K562 (cell line): ENCODE data around the gene OR51E2. TPM values are rescaled to one million over a fixed set of nuclear protein-coding genes. Genes with fewer than 3 reads are reported as not detected.

Experiments used
- ATAC-seq: fragments of 200-7000 bp; cut with Tn5 transposase; 3 replicates; pipeline ENCODE4 v1.9.1; 2020; ENCODE audit warnings: moderate library complexity
- BruUV-seq: library from RNA; stranded (reverse); fragments of 400-500 nt; replicated peaks from 2 replicates; lab custom pipeline; 2021; lab: Mats Ljungman, UMichigan
- CTCF ChIA-PET: fragments of 300-600 bp; formaldehyde crosslinking; extraction: SDS; loops from one replicate; lab custom pipeline; 2021; ENCODE audit warnings: low intra/inter-chr PET ratio; lab: Yijun Ruan, JAX
- POLR2A ChIA-PET: fragments of 300-600, 350-650 bp; sonication (Branson Sonifier 250); formaldehyde crosslinking; extraction: SDS; loops from one replicate; lab custom pipeline; 2021; ENCODE audit warnings: antibody characterized with exemption, inconsistent platforms; lab: Yijun Ruan, JAX
- DNase-seq, 4 experiments: peaks; one replicate each; pipeline versions ENCODE4 v3.0.0 to v3.0.0-alpha.2; 2011 to 2018; ENCODE audit warnings: low spot score in 3 of 4, mixed read lengths in 3 of 4; ENCODE audit errors: extremely low read depth in 1 of 4
- FAIRE-seq: peaks from 2 replicates; lab custom pipeline; 2011; peaks lifted over from hg19 to GRCh38; lab: Jason Lieb, UNC
- H2AFZ ChIP-seq: 2 replicates; pipeline ENCODE4 v1.6.0; 2011; ENCODE audit warnings: low read depth, low read length, control low read depth, inconsistent platforms
- H3K27ac ChIP-seq: fragments of 200-600 bp; 3 replicates; pipeline ENCODE4 v1.8.0; 2011; ENCODE audit warnings: low read depth, mild to moderate bottlenecking, control low read depth, inconsistent platforms, low read length, moderate library complexity, mixed read lengths; ENCODE audit errors: extremely low read depth
- H3K27me3 ChIP-seq, 2 experiments: fragments of 300-600 bp in 1 of 2; 2 replicates in 1 of 2; 3 replicates in 1 of 2; pipeline versions ENCODE4 v1.6.0 to v1.8.0; 2011; ENCODE audit warnings: inconsistent platforms in 2 of 2, low read length in 2 of 2, mild to moderate bottlenecking in 1 of 2, mixed read lengths in 1 of 2, moderate library complexity in 1 of 2; ENCODE audit not compliant: control insufficient read depth in 2 of 2, insufficient read depth in 2 of 2
- H3K36me3 ChIP-seq: fragments of 300-600 bp; 3 replicates; pipeline ENCODE4 v1.8.0; 2011; ENCODE audit warnings: mild to moderate bottlenecking, low read length, inconsistent platforms; ENCODE audit not compliant: control insufficient read depth, insufficient read depth
- H3K4me1 ChIP-seq, 2 experiments: fragments of 200-600 bp in 1 of 2; replicated peaks in 1 of 2; 2 replicates in 1 of 2; 3 replicates in 1 of 2; pipeline versions ENCODE4 v1.5.1 to v1.8.0; 2011; ENCODE audit warnings: inconsistent platforms in 2 of 2, low read length in 2 of 2, mild to moderate bottlenecking in 1 of 2, mixed read lengths in 1 of 2, moderate library complexity in 1 of 2; ENCODE audit not compliant: control insufficient read depth in 2 of 2, insufficient read depth in 2 of 2
- H3K4me2 ChIP-seq: 2 replicates; pipeline ENCODE4 v1.6.1; 2011; ENCODE audit warnings: low read length, control low read depth, inconsistent platforms, mixed read lengths; ENCODE audit not compliant: insufficient read depth
- H3K4me3 ChIP-seq: fragments of 200-600 bp; sonication (generic), shearing (Covaris generic); 2 replicates; pipeline ENCODE4 v1.5.1; 2016; ENCODE audit warnings: control low read depth, inconsistent platforms
- H3K79me2 ChIP-seq: fragments of 200-600 bp; 3 replicates; pipeline ENCODE4 v1.8.0; 2011; ENCODE audit warnings: low read length, inconsistent platforms; ENCODE audit not compliant: control insufficient read depth, insufficient read depth
- H3K9ac ChIP-seq, 2 experiments: 2 replicates each; pipeline versions ENCODE4 v1.6.0 to v1.6.1; 2011; ENCODE audit warnings: low read depth in 2 of 2, low read length in 2 of 2, control low read depth in 1 of 2, inconsistent platforms in 1 of 2, mild to moderate bottlenecking in 1 of 2, mixed read lengths in 1 of 2; ENCODE audit not compliant: insufficient read depth in 1 of 2
- H3K9me1 ChIP-seq: one replicate; pipeline ENCODE4 v1.6.0; 2011; ENCODE audit warnings: inconsistent platforms, mild to moderate bottlenecking, low read length, moderate library complexity; ENCODE audit not compliant: control insufficient read depth, insufficient read depth
- H3K9me3 ChIP-seq: replicated peaks from 2 replicates; pipeline ENCODE4 v1.5.1; 2011; ENCODE audit warnings: low read depth, low read length, inconsistent platforms; ENCODE audit not compliant: control insufficient read depth, insufficient read depth
- H4K20me1 ChIP-seq: replicated peaks from 2 replicates; pipeline ENCODE4 v1.6.1; 2011; ENCODE audit warnings: low read length, inconsistent platforms, mixed read lengths; ENCODE audit not compliant: control insufficient read depth, insufficient read depth
- COPS2 ChIP-seq: fragments of 450-650 bp; conservative IDR thresholded peaks from 2 replicates; pipeline ENCODE4 v1.6.1; 2016; ENCODE audit warnings: mild to moderate bottlenecking, moderate library complexity
- CUX1 ChIP-seq: fragments of 200-800 bp; sonication (Bioruptor generic); IDR thresholded peaks from 2 replicates; pipeline ENCODE4 v1.6.1; 2016; ENCODE audit warnings: missing genetic modification characterization, missing compliant biosample characterization
- GATAD2B ChIP-seq: fragments of 450-650 bp; IDR thresholded peaks from 2 replicates; pipeline ENCODE4 v1.6.1; 2017; ENCODE audit warnings: mild to moderate bottlenecking, borderline replicate concordance
- HDAC3 ChIP-seq: fragments of 450-650 bp; IDR thresholded peaks from 2 replicates; pipeline ENCODE4 v1.6.1; 2018; ENCODE audit warnings: borderline replicate concordance, mild to moderate bottlenecking, moderate library complexity; ENCODE audit not compliant: partially characterized antibody
- HES1 ChIP-seq: fragments of 450-650 bp; IDR thresholded peaks from 2 replicates; pipeline ENCODE4 v1.6.1; 2016; ENCODE audit warnings: low read depth, mild to moderate bottlenecking, moderate library complexity
- HMG20A ChIP-seq: fragments of 450-650 bp; formaldehyde crosslinking; conservative IDR thresholded peaks from 2 replicates; pipeline ENCODE4 v1.4.0; 2020; ENCODE audit warnings: mild to moderate bottlenecking, mixed read lengths
- NFE2 ChIP-seq: IDR thresholded peaks from 2 replicates; pipeline ENCODE4 v1.6.1; 2014; ENCODE audit warnings: antibody characterized with exemption, low read depth
- TCF7 ChIP-seq: sonication (generic); IDR thresholded peaks from 2 replicates; pipeline ENCODE4 v1.6.1; 2016; ENCODE audit warnings: antibody characterized with exemption, borderline replicate concordance
- U2AF2 ChIP-seq: fragments of 200-400 bp; formaldehyde crosslinking; optimal IDR thresholded peaks from 2 replicates; pipeline ENCODE3; 2017; ENCODE audit warnings: low read depth, mild to moderate bottlenecking, low read length
- XRCC5 ChIP-seq: fragments of 200-400 bp; formaldehyde crosslinking; IDR thresholded peaks from 2 replicates; pipeline ENCODE4 v1.6.1; 2017; ENCODE audit warnings: low read depth, mild to moderate bottlenecking, low read length
- ZBTB26 ChIP-seq: fragments of 450-650 bp; formaldehyde crosslinking; IDR thresholded peaks from 2 replicates; pipeline ENCODE4 v1.4.0; 2022; ENCODE audit warnings: missing genetic modification characterization
- ZNF146 ChIP-seq: IDR thresholded peaks from one replicate; pipeline ENCODE4 v1.6.1; 2018; ENCODE audit warnings: missing compliant biosample characterization; ENCODE audit not compliant: unreplicated experiment
- WGBS: fragments of 100-300 bp; shearing (Covaris generic); methylation state at CpG from one replicate; pipeline ENCODE4 v1.1.6; 2016; ENCODE audit warnings: low coverage, mixed read lengths; ENCODE audit not compliant: insufficient coverage; ENCODE audit errors: missing lambda C conversion rate; 5-methylcytosine and 5-hydroxymethylcytosine counted together
- in situ Hi-C: fragments of 300-500 bp; cut with MboI; formaldehyde crosslinking; loops from 4 replicates; pipeline ENCODE4 v1.15.0; 2018; ENCODE audit warnings: inconsistent platforms, mixed read lengths
- intact Hi-C: fragments of 100-400 bp; cut with micrococcal nuclease; formaldehyde crosslinking; loops from 2 replicates; pipeline ENCODE4 v1.14.2; 2022
- polyA plus RNA-seq, 8 experiments: library from polyadenylated mRNA; depleted of rRNA in 4 of 8; stranded (reverse) in 5 of 8; unstranded in 3 of 8; fragments of >200 nt; fragmentation: Nextera tagmentation in 2 of 8; fragmentation: Illumina TruSeq in 1 of 8; extraction: Ambion mirVana in 2 of 8; extraction: Trizol in 1 of 8; gene quantifications; 2 replicates each; pipeline versions ENCODE4 v1.2.1 to v1.2.3, GENCODE V29; 2011 to 2014; ENCODE audit warnings: inconsistent platforms in 1 of 8, missing spikeins in 1 of 8
- total RNA-seq, 7 experiments: library from RNA; depleted of rRNA in 6 of 7; stranded (reverse); fragments of >200 nt in 6 of 7; fragmentation: Illumina TruSeq in 2 of 7; extraction: Trizol in 2 of 7; gene quantifications; 2 replicates each; pipeline versions ENCODE4 v1.2.1 to v1.2.3, GENCODE V29; 2011 to 2021; ENCODE audit warnings: low replicate concordance in 1 of 7
- TF ChIP-seq, protein P1 (sequence below), 2 experiments: fragments of 450-650 bp; conservative IDR thresholded peaks; 2 replicates each; pipeline ENCODE4 v1.6.1; 2017; ENCODE audit warnings: mild to moderate bottlenecking in 2 of 2, moderate library complexity in 2 of 2

OR51E2 gene
- total and polyA plus RNA-seq, 9 of the 15 experiments (the other 6 are each of a cell fraction or from before 2014, with no cell fraction given), result not detected

DNA sequence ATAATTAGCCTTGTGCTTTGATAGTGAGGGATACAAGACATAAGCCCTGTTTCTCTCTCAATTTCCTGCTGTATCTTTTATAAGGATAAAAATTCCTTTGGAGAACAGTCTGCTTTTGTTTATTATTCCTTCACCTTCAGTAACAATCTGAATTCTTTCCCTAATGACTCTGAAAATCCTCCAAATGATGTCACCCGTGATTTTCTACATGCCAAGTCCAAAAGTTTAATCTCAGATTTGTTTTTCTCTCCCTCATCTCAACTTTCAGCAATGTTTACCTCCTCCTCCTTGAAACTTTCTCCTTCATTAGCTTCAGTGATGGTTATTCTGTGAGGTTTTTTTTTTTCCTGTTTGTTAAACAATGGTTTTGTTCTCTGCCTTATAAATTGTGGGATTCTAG is 2.2 kb downstream of the OR51E2 start:
- intact Hi-C loops, result no loop called here
- no TSS peak for BruUV-seq
- CTCF ChIA-PET, result no interaction called here
- in situ Hi-C loops, result no loop called here
- WGBS, result 0% methylated on average over 1 of the region's 1 CpG
- DNase-seq (no peak), FAIRE-seq (no peak), ATAC-seq (no peak)
- H2AFZ ChIP-seq, result no peak overlapping the region
- no peaks in the 10 kb centered on the region for H3K9me1 ChIP-seq
- H3K27me3 ChIP-seq, result peaks cover 0 to 3% of the 10 kb centered on the region in 2 experiments; a peak in 2 of 5 replicates
- no peak overlapping the region for H3K9ac ChIP-seq
- POLR2A ChIA-PET, result interaction anchor here (0.5 kb wide), 1 partner anchor 90 kb away, joined by 3 read pairs; no protein-coding TSS in a partner anchor
- no peak overlapping the region for H3K27ac ChIP-seq
- H3K9me3 ChIP-seq, result no peaks in the 10 kb centered on the region
- H3K36me3 ChIP-seq, result no peaks in the 10 kb centered on the region
- H3K4me3 ChIP-seq, result no peak overlapping the region
- H4K20me1 ChIP-seq, result no peaks in the 10 kb centered on the region
- no peaks in the 10 kb centered on the region for H3K4me1 ChIP-seq
- H3K4me2 ChIP-seq, result no peak overlapping the region
- H3K79me2 ChIP-seq, result no peaks in the 10 kb centered on the region
- TF ChIP-seq XRCC5 (no peak), COPS2 (no peak), ZBTB26 (CRISPR knock-in tag) (no peak), HES1 (no peak), U2AF2 (no peak), ZNF146 (CRISPR knock-in tag) (no peak), NFE2 (no peak), CUX1 (CRISPR knock-in tag) (no peak), HMG20A (no peak), TCF7 (no peak), GATAD2B (no peak), HDAC3 (no peak)
- TF ChIP-seq, protein P1, sequence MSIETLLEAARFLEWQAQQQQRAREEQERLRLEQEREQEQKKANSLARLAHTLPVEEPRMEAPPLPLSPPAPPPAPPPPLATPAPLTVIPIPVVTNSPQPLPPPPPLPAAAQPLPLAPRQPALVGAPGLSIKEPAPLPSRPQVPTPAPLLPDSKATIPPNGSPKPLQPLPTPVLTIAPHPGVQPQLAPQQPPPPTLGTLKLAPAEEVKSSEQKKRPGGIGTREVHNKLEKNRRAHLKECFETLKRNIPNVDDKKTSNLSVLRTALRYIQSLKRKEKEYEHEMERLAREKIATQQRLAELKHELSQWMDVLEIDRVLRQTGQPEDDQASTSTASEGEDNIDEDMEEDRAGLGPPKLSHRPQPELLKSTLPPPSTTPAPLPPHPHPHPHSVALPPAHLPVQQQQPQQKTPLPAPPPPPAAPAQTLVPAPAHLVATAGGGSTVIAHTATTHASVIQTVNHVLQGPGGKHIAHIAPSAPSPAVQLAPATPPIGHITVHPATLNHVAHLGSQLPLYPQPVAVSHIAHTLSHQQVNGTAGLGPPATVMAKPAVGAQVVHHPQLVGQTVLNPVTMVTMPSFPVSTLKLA (conservative IDR thresholded peaks at IDR 0.05), result no peak
